NCI-H524 (cell line): Measurements from ENCODE around the gene ALDH9A1.
"Not testable (repeated sequence)": the region's sequence is repeated elsewhere in the genome, so short reads cannot be mapped to it uniquely, and the experiment has no call there.

Source experiments
- DNase-seq, 2 experiments: peaks; one replicate each; lab custom pipeline; 2025; lab: John Stamatoyannopoulos, UW

The ALDH9A1 gene

DNA sequence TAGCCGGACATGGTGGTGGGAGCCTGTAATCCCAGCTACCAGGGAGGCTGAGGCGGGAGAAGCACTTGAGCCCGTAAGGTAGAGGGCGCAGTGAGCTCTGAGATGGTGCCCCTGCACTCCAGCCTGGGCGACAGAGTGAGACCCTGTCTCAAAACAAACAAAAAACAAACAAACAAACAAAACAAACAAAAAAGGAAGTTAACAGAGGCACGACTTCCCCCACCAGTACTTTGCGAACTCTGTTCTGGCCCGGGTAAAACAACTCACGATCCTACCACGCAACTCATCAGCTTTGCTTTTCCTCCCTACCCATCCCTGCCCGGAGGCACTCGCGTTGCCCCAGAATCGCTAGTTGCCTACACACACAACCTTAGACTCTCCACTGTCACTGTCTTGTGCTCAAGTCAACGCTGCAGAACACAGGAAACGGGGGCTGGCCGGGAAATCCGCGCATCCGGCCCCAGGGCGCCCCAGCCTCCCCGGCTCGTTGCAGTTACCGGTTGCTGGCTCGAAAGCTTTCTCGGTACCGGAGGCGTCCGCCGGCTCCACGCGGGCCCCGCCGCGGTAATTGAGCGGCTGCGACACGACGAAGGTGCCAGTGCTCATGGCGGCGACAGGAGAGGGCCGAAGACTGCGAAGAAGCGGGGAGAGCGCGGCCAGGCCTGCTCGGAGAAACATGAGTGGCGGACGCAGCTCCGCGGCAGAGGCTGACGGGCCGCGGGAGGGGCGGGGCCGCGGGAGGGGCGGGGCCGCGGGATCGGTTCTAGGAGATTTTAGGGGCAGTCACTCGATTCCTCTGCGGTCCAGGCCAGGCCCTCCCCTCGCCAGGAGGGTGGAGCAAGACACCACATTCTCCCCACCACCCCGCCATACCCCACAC is at the start of gene ALDH9A1:
Gene ALDH9A1, minus strand, starts transcription at position 682 of the 880 bp plus-strand sequence. Its CDS starts 4 bp downstream, at position 678.
- peak; percentile 42 to 79 for DNase-seq

DNA sequence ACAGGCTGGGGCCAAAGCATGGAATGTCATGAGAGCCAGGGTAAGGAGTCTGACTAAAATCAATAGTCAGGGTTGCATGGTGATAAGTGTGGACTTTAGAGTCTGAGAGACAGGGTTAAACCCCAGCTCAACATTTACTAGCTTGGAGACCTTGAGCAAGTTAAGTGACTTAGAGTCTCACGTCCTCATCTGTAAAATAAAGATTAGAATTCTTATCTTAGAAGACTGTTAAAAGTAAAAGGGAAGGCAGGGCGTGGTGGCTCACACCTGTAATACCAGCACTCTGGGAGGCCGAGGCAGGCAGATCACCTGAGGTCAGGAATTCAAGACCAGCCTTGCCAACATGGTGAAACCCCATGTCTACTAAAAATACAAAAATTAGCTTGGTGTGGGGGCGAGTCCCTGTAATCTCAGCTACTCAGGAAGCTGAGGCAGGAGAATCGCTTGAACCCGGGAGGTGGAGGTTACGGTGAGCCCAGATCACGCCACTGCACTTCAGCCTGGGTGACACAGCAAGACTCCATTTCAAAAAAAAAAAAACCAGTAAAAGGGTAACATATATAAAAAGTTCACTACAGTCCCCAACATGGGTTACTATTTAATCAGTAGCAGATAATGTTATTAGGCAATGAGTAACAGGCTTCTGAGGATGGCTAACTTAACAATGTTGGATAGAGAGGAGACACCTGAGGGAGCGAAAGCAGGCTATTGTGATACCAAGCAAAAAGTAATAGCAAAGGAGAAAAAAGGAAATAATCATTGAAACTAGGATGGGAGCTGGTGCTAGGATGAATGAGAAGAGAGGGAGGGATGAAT is 49.5 kb upstream of the ALDH9A1 start:
- DNase-seq = no peak

DNA sequence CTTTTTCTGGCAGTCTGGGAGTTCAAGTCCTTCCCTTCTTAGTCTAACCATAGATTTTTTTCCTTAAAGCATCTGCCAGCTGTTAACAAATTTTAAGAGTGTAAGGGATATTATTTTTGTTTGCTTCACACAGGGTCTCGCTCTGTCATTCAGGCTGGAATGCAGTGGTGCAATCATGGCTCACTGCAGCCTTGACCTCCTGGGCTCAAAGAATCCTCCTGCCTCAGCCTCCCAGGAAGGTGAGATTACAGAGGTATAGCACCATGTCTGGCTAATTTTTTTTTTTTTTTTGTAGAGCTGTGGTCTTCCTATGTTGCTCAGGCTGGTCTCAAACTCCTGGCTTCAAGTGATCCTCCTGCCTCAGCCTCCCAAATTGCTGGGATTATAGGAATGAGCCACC is 46.6 kb upstream of the ALDH9A1 start:
- DNase-seq = not testable (repeated sequence)

DNA sequence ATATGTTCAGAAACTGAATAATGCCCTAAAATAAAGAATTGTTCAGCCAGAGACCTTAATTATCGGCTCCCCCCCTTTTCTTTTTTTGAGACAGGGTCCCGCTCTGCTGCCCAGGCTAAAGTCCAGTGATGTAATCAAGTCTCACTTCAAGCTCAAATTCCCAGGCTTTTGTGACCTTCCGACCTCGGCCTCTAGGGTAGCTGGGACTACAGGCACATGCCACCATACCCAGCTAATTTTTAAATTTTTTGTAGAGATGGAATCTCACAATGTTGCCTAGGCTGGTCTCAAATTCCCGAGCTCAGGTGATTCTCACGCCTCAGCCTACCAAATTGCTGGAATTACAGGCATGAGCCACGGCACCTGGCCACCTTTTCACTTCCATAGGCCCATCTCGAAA is 43.8 kb upstream of the ALDH9A1 start:
- no peak for DNase-seq

DNA sequence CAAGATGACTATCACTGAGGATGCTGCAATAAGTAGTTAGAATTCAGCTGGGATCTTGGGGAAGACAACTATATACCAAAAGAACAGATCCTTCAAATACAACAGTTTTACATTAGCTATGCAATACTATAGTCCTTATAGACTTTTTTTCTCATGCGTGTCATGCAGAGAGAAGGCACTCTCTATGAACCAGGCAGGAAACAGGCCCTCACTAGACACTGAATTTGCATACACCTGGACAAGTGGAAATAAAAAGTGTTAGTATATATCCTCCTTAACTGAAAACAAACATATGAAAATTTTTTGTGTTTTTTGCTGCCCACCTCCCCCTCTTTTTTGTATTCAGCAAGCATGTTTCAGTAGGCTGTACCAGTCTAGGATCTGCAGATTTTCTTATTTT is 40.4 kb upstream of the ALDH9A1 start:
- no peak for DNase-seq

DNA sequence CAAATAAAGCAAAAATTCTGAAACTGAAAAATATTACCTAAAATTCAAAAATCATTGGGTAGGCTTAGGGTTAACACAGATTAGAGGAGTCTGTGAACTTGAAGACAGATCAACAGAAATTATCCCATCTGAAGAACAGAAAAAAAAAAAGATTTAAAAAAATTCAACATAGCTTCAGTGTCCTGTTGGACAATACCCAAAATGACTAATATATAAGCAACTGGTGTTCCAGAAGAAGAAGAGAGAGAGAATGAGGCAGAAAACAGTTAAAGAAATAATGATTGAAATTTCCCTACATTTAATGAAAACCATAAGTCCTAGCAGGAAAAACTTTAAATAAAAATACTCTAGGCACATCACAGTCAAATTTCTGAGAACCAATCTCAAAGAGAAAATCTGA is 38.8 kb upstream of the ALDH9A1 start:
- no peak for DNase-seq

DNA sequence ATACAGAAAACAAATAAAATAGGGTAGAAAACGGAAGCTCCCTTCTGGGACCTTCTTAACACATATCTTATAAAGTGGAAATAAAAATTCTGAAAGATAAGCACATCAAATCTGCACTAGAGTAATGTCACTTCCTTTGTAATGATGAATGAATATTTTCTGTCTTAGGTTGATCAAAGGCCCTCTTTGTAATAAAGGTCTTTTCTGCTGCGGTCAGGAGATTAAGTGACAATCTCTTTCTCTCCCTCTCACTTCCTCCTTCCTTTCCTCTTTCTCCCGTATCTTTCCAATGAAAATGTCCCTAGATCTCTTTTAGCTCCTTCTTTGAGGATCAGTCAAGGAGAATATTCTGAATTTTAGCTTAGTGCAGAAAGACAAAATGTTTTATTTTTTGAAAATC is 36.5 kb upstream of the ALDH9A1 start:
- no peak for DNase-seq

DNA sequence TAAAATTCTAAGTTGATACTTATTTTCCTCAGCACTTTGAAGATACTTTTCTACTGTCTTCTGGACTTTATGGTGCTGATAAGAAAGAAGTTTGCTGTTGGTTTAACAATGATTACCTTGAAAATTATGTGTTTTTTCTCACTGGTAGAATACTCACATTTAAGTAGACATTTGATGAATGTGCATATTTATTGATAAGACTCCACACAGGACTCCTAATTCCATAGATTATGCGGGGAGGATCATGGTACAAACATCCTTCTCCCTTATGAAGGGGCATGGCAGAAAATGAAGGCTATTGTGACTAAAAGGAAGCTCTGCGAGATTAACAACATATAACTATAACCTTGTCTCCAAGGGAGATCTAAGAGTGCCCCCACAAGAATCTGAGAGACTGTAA is 28.5 kb upstream of the ALDH9A1 start:
- no peak for DNase-seq

DNA sequence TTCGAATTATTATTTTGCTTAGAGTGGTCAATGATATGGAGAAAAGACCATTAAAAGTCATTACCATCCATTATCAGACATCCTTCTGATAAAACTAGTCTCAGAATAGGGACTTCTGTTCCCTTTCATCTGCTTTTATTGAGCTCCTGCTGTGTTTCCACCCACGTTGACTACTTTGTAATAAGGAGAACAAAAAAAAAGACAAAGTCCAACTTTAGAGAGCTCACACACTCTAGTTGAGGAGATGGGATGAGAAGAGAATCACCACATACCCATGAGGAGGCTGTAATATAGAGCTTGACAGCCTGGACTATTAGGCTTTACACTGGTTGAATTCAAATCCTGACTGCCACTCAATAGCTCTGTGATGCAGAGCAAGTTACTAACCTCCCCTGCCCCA is 27.8 kb upstream of the ALDH9A1 start:
- no peak for DNase-seq

DNA sequence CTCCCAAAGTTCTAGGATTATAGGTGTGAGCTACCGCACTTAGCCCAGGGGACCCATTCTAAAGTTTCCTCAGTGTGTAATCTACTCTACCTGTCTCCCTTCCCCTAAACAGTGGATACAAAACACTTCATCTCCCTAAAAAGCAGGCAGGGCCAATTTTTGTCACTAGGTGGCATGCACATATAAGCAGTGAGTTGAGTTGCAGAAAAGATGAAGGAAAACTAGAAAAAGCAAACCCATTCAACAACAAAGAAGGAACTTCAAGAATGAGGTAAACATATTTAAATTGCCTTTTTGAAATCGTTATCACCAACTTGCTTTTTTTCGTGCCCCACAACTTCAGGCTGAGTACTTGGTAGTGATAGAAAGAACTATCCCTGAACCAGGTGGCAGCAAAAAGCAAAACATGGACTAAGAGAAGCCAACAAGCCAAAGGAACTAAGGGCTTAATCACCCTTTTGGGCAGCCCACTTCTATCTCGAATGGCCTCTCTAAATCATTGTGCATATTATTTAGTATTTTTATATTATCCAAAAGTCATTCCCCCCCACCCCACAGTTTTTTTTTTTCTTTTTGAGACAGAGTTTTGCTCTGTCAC is 19.7 kb upstream of the ALDH9A1 start:
- peak; percentile 7 to 46 for DNase-seq

DNA sequence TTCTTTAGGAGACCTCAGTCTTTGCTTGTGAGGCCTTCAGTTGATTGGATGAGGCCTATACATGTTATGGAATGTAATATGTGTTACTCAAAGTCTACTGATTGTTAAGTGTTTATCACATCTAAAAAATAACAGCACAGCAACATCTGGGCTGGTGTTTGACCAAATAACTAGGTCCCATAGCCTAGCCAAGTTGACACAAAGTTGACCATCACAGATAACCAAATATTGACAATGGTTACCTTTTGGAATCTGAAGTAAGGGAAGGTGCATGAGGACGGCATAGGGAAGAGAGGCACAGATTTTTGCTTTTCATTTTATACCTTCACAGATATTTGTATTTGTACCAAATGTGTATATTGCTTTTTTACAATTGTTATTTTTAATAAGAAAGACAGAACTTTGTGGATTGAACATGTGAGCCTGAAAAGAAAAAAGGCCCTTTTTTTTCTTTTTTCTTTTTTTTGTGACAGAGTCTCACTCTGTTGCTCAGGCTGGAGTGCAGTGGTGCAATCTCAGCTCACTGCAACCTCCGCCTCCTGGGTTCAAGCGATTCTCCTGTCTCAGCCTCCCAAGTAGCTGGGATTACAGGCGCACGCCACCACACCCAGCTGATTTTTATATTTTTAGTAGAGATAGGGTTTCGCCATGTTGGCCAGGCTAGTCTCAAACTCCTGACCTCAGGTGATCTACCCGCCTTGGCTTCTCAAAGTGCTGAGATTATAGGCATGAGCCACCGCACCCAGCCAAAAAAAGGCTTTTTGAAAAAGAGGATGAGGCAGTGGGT is 18.1 kb upstream of the ALDH9A1 start:
- DNase-seq = not testable (repeated sequence)

DNA sequence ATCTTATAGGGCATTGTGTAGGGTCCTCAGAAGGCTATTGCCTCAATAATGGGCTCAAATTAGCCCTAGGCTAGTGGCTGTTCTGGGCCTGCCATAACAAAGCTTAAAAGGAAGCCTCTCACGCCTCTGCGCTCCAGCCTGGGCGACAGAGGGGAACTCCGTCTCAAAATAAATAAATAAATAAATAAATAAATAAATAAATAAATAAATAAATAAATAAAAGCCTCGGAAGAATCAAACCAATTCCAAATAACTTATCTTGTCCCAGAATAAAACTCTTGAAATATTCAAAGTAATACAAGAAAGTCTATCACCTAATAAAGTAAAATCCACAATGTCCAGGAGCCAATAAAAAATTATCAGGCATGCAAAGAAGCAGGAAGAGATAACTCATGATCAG is 14.4 kb upstream of the ALDH9A1 start:
- DNase-seq = no peak

DNA sequence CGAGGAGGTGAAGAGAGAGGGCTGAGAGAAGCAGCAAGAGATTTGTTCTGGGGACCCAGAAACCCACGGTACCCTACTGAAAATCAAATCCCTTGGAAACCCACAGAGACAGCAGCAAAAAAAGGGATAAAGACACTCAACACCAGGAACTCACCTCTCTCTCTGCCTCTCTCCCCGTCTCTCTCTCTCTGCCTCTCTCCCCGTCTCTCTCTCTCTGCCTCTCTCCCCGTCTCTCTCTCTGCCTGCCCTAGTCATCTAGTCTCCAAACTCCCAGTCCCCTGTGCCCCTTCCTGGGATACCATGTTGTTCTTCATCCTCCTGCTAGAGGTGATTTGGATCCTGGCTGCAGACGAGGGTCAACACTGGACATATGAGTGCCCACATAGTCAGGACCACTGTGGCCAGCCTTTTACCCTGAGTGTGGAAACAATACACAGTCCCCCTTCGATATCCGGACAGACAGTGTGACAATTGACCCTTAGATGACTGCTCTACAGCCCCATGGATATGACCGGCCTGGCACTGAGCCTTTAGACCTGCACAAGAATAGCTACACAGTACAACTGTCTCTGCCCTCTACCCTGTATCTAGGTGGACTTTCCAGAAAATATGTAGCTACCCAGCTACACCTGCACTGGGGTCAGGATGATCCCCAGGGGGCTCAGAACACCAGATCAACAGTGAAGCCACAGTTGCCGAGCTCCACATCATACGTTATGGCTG is 9.8 kb upstream of the ALDH9A1 start:
- no peak for DNase-seq

DNA sequence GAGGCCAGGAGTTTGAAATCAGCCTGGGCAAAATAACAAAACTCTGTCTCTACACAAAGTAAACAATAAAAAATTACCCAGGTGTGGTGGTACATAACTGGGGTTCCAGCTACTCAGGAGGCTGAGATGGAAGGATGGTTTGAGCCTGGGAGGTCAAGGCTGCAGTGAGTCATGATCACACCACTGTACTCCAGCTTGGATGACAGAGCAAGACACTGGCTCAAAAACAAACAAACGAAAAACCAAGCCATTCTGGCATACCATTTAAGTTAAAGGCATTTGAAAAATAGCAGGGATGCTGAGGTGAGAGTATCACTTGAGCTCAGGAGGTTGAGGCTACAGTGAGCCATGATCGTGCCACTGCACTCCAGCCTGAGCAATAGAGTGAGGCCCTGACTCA is 5.3 kb upstream of the ALDH9A1 start:
- no peak for DNase-seq

DNA sequence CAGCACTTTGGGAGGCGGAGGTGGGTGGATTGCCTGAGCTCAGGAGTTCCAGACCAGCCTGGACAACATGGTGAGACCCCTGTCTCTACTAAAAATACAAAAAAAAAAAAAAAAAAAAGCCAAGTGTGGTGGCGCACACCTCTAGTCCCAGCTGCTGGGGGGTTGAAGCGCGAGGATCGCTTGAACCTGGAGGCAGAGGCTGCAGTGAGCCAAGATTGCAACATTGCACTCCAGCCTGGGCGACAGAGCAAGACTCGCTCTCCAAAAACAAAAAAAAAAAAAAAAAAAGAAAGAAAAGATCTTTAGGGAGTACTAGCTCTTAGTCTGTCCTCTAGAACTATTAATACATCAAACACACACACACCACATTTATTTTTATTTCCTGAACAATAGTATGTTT is 3.6 kb upstream of the ALDH9A1 start:
- not testable (repeated sequence) for DNase-seq

DNA sequence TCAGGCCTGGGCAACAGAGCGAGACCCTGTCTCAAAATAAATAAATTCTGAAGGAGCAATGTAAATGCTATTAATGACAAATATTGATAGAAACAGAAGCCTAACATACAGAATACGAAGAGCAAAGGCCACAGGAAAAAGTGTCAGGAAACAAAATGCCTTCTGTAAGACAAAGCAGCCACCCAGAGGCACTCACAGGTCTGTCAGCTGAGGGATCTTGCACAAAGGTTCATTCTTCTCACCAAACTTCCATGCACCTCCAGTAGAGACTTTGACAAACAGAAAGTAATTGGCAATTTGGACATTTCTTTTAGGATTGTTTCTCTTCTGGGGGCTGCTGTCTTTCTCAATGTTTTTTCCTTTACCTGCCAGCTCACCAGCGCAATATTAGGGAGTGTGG is 1.2 kb upstream of the ALDH9A1 start:
- DNase-seq = no peak

DNA sequence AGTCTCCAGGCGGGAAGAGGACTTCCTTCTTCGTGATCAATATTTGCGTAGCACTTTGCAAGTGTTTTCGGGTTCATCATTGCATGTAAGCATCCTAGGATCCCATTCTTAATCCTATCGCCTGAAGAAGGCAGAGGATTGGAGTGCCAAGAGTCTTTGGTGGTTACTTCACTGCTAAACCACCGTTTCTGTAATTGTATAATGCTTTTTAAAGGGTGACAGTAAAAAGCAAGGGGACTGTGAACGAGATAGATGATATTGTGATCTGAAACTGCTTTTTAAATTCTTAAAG is 345 bp upstream of the ALDH9A1 start:
- no peak for DNase-seq

DNA sequence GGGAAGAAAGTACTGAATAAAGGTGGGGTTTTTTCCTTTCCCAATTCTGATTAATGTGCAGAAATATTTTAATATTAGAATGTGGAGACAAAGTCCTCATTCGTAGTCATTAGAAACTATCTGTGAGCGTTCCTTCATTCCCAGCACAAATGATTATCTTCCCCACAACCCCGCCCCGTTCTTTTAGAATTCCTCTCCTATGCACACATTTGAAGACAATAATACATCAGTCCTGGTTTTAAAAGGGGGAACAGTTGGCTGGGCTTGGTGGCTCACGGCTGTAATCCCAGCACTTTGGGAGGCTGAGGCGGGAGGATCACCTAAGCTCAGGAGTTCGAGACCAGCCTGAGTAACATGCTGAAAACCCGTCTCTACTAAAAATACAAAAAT is 876 bp downstream of the ALDH9A1 start:
- DNase-seq = no peak

DNA sequence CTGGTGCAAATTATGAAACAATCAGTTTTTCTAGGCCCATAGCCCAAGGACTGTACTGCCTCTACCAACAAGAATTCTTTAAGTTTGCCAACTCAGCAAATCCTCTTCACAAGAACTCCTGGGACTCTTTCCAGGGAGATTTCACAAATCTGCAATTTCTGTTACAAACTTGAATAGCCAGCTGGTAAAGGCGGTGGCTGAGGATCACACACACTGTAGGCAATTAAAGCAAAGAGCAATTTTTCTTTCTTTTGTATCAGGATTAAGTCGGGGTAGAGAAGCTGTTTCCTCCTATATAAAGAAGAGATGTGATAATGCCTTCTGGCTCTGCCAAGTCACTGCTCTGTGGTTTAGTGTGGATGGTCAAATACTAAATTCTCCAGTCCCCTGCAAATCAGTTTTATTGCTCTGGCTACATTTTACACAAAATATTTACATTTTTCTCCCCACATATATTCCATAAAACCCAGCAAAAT is 1.7 kb downstream of the ALDH9A1 start:
- no peak for DNase-seq

DNA sequence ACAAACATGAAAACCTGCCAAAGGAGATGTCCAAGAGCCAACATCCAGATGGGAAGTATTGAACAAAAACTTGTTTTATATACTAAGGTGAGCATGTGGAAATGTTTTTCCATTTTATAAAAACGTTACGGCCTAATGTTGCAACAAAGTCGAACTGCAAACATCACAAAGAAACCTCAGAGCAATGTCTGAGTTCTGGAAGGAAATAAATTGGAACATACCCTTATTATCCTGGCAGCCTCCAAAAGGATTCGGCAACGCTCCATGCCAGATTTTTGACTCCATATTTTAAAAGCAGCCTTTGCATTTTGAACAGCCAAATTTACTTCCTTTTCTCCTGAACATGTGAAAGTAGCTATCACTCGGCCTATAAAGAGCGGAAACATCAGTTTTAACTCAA is 3.3 kb downstream of the ALDH9A1 start:
- DNase-seq = no peak

DNA sequence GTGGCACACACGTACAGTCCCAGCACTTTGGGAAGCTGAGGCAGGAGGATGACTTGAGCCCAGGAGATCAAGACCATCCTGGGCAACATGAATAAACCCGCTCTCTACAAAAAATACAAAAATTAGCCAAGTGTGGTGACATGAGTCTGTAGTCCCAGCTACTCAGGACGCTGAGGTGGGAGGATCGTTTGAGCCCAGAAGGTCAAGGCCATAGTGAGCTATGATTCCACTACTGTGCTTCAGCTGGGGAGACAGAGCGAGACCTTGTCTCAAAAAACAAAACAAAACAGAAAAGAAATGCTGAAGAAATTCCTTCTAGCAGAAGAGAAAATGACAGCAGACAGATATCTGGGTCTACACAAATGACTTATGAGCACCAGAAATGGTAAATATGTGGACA is 10.3 kb downstream of the ALDH9A1 start:
- DNase-seq = no peak
